ENCODE measurements around the gene ESPNL.

Gene ESPNL

GRCh38 chr2:238082151-238082550, 18.0 kb upstream of the ESPNL start:
- peaks cover 44% of the 10 kb centered on the region; the same call in 1 of the 2 replicates for H3K36me3 ChIP-seq (ENCODE audit: insufficient read depth, low read length)
- TF ChIP-seq, protein P1, sequence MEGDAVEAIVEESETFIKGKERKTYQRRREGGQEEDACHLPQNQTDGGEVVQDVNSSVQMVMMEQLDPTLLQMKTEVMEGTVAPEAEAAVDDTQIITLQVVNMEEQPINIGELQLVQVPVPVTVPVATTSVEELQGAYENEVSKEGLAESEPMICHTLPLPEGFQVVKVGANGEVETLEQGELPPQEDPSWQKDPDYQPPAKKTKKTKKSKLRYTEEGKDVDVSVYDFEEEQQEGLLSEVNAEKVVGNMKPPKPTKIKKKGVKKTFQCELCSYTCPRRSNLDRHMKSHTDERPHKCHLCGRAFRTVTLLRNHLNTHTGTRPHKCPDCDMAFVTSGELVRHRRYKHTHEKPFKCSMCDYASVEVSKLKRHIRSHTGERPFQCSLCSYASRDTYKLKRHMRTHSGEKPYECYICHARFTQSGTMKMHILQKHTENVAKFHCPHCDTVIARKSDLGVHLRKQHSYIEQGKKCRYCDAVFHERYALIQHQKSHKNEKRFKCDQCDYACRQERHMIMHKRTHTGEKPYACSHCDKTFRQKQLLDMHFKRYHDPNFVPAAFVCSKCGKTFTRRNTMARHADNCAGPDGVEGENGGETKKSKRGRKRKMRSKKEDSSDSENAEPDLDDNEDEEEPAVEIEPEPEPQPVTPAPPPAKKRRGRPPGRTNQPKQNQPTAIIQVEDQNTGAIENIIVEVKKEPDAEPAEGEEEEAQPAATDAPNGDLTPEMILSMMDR (conservative IDR thresholded peaks at IDR 0.05; ENCODE audit: low read length), result no peak
- TF ChIP-seq EZH2phosphoT487 (IDR thresholded peaks at IDR 0.05; ENCODE audit: borderline replicate concordance), result no peak

DNA sequence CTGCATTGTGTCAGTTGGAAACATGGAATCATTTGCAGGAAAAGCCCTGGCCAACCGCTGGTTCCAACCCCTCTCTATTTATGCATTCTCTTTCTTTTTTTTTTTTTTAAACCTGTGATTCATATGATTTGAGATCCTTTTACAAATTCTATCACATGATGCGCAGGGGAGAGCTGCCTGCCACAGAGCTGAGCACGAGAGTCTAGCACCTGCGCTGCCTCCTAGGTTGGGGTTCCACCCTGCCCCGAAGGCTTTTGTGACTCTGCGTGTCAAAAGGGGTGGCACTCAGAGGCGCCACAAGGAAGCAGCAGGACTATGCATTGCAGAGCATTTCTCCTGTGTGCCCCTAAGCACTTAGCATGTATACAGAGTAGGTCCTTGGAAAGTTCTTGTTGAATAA, 17.3 kb upstream of the ESPNL start:
- TF ChIP-seq, protein P1 (conservative IDR thresholded peaks at IDR 0.05; ENCODE audit: low read length), result no peak
- TF ChIP-seq EZH2phosphoT487 (IDR thresholded peaks at IDR 0.05; ENCODE audit: borderline replicate concordance), result no peak
- Histone ChIP-seq H3K36me3 (ENCODE audit: insufficient read depth, low read length) (peaks cover 44% of the 10 kb centered on the region; the same call in 1 of the 2 replicates), H3K4me1 (ENCODE audit: insufficient read depth, low read length, poor library complexity, severe bottlenecking) (peaks cover 8% of the 10 kb centered on the region), H4K20me1 (ENCODE audit: insufficient read depth, low read length, poor library complexity, severe bottlenecking) (no peaks in the 10 kb centered on the region), H3K9me2 (replicated peaks; ENCODE audit: low read depth, low read length) (no peaks in the 10 kb centered on the region), H3F3A (ENCODE audit: low read depth) (no peaks in the 10 kb centered on the region), H3K4me3 (ENCODE audit: low read length, poor library complexity, severe bottlenecking) (no peak overlapping the region), H3K9ac (ENCODE audit: low read depth, low read length, poor library complexity, severe bottlenecking) (no peak overlapping the region), H3K9me3 (ENCODE audit: insufficient read depth, low read depth, low read length) (0 out of 2 replicates have a peak, but pooled peaks cover 8% of the 10 kb centered on the region), H3K27me3 (ENCODE audit: insufficient read depth, low read length, poor library complexity, severe bottlenecking) (no peaks in the 10 kb centered on the region), H2AFZ (ENCODE audit: low read length) (no peak overlapping the region), H3K4me2 (ENCODE audit: low read depth, low read length, poor library complexity, severe bottlenecking) (no peak overlapping the region), H3K79me2 (ENCODE audit: insufficient read depth, low read length) (no peaks in the 10 kb centered on the region)

More at GRCh38 chr2:238082151-238082550, 18.0 kb upstream of the ESPNL start:
- Histone ChIP-seq H3K9me3 (ENCODE audit: insufficient read depth, low read depth, low read length) (0 out of 2 replicates have a peak, but pooled peaks cover 8% of the 10 kb centered on the region), H2AFZ (ENCODE audit: low read length) (no peak overlapping the region), H3K4me2 (ENCODE audit: low read depth, low read length, poor library complexity, severe bottlenecking) (no peak overlapping the region), H3K79me2 (ENCODE audit: insufficient read depth, low read length) (no peaks in the 10 kb centered on the region), H3F3A (ENCODE audit: low read depth) (no peaks in the 10 kb centered on the region), H4K20me1 (ENCODE audit: insufficient read depth, low read length, poor library complexity, severe bottlenecking) (no peaks in the 10 kb centered on the region), H3K4me1 (ENCODE audit: insufficient read depth, low read length, poor library complexity, severe bottlenecking) (peaks cover 3% of the 10 kb centered on the region), H3K9ac (ENCODE audit: low read depth, low read length, poor library complexity, severe bottlenecking) (no peak overlapping the region), H3K27me3 (ENCODE audit: insufficient read depth, low read length, poor library complexity, severe bottlenecking) (no peaks in the 10 kb centered on the region), H3K4me3 (ENCODE audit: low read length, poor library complexity, severe bottlenecking) (no peak overlapping the region), H3K9me2 (replicated peaks; ENCODE audit: low read depth, low read length) (no peaks in the 10 kb centered on the region)

GRCh38 chr2:238083919-238084318, 16.2 kb upstream of the ESPNL start:
- Histone ChIP-seq H3K4me1 (ENCODE audit: insufficient read depth, low read length, poor library complexity, severe bottlenecking) (peaks cover 8% of the 10 kb centered on the region), H2AFZ (ENCODE audit: low read length) (no peak overlapping the region), H3K4me3 (ENCODE audit: low read length, poor library complexity, severe bottlenecking) (no peak overlapping the region), H3F3A (ENCODE audit: low read depth) (no peaks in the 10 kb centered on the region), H3K9me3 (ENCODE audit: insufficient read depth, low read depth, low read length) (0 out of 2 replicates have a peak, but pooled peaks cover 8% of the 10 kb centered on the region), H3K79me2 (ENCODE audit: insufficient read depth, low read length) (no peaks in the 10 kb centered on the region), H4K20me1 (ENCODE audit: insufficient read depth, low read length, poor library complexity, severe bottlenecking) (no peaks in the 10 kb centered on the region), H3K36me3 (ENCODE audit: insufficient read depth, low read length) (peaks cover 44% of the 10 kb centered on the region; the same call in 1 of the 2 replicates), H3K4me2 (ENCODE audit: low read depth, low read length, poor library complexity, severe bottlenecking) (no peak overlapping the region), H3K9me2 (replicated peaks; ENCODE audit: low read depth, low read length) (no peaks in the 10 kb centered on the region), H3K9ac (ENCODE audit: low read depth, low read length, poor library complexity, severe bottlenecking) (no peak overlapping the region), H3K27me3 (ENCODE audit: insufficient read depth, low read length, poor library complexity, severe bottlenecking) (no peaks in the 10 kb centered on the region)
- TF ChIP-seq EZH2phosphoT487 (IDR thresholded peaks at IDR 0.05; ENCODE audit: borderline replicate concordance), result no peak
- TF ChIP-seq, protein P1 (conservative IDR thresholded peaks at IDR 0.05; ENCODE audit: low read length), result no peak
